Iris pigment epithelial cell (primary cell): Measurements from ENCODE around the gene CETP.
A peak's percentile ranks its signal among the peaks of the same experiment; 100 is the strongest.

Source experiments
- DNase-seq: peaks from one replicate; pipeline ENCODE4 v3.0.0-alpha.2; 2011; ENCODE audit warnings: low read depth

The CETP gene, protein sequence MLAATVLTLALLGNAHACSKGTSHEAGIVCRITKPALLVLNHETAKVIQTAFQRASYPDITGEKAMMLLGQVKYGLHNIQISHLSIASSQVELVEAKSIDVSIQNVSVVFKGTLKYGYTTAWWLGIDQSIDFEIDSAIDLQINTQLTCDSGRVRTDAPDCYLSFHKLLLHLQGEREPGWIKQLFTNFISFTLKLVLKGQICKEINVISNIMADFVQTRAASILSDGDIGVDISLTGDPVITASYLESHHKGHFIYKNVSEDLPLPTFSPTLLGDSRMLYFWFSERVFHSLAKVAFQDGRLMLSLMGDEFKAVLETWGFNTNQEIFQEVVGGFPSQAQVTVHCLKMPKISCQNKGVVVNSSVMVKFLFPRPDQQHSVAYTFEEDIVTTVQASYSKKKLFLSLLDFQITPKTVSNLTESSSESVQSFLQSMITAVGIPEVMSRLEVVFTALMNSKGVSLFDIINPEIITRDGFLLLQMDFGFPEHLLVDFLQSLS

DNA sequence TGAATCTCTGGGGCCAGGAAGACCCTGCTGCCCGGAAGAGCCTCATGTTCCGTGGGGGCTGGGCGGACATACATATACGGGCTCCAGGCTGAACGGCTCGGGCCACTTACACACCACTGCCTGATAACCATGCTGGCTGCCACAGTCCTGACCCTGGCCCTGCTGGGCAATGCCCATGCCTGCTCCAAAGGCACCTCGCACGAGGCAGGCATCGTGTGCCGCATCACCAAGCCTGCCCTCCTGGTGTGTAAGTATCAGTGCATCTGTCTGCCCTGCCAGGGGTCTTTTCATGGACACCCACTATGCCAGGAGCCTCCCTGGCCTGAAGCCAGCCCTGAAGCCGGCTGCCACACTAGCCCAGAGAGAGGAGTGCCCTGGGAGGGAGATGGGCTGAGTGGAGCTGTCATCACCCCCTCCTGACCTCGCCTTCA is at the start of gene CETP:
TSS of gene CETP (plus strand) at position 100 of the 431 bp plus-strand sequence. CDS start at position 130, 30 bp downstream.
- no peak for DNase-seq

- peak; percentile 64 for DNase-seq
Measured at GRCh38 chr16:56912746-56913708, 48.7 kb upstream of the CETP start.

- DNase-seq: no peak
Measured at GRCh38 chr16:56914896-56915295, 46.9 kb upstream of the CETP start.

DNA sequence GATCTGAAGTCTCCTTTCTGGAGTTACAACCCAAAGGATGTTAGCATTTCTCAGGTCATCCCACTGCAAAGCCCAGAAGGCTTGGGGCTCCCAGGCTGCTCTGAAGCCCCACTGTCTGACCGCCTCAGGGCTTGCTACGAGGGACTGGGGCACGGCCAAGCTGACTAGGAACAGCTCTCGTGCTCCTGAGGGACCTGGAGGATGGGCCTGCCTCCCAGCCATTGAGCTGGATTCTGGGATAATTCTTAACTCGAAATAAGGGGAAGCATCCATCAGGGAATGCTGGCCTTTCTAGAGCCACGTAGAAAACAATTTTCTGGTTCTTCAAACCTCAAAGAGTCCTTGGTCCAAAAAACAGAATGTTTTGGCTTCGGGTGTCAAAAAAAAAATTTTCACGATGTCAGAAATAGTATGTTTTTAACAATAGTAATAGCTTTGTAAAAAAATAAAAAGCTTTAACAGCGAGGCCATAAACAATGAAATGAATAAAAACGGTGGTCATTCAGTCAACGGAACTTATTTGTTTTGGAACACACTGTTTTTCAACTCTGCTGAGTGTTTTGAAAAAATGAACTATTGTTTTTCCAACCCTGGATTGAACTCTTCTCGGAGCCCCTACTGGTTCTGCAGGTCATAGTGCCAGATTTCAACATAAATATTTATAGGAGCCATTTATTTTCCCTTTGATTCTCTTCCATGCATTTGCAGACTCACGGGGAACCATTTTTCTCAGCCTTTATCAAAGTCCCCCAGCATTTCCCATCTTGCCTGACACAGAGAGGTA is 46.2 kb upstream of the CETP start:
- peak; percentile 49 for DNase-seq

DNA sequence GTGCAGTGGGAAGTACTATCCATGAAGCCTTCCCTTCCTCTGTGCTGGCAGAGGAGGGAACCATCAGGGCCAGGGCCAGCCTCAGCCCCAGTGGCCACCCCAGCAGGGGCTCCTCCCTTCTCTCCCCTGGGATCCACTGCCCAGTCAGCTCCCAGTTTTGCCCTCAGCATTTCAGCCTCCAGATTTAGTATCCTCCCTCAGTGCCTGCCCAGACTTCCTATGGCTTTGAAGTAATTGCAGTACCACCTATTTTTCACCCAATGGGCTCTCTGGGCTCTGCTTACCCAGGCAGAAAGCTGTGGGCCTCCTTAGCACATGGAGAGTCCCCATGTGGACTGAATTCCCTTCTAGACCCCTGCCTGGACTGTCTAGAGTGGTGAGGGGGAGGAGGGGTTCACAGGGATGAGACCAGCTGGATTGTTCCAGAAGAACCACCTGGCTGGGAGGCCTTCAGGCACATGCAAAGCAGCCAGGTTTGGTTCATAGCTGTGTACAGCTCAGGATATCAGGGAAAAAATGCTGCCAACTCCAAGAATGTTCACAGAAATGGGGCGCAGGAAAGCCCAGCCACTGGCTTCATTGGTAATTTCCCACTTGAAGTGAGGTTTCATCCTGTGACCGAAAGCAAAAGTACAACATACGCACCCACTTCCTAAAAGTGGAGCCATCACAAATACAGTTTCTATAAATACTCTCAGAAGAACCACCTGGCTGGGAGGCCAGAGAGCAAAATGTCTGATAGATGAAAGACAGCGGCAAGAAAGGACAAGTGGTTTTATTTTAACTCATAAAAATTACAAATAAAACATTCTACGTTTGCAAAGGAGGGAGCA is 45.0 kb upstream of the CETP start:
- no peak for DNase-seq

DNA sequence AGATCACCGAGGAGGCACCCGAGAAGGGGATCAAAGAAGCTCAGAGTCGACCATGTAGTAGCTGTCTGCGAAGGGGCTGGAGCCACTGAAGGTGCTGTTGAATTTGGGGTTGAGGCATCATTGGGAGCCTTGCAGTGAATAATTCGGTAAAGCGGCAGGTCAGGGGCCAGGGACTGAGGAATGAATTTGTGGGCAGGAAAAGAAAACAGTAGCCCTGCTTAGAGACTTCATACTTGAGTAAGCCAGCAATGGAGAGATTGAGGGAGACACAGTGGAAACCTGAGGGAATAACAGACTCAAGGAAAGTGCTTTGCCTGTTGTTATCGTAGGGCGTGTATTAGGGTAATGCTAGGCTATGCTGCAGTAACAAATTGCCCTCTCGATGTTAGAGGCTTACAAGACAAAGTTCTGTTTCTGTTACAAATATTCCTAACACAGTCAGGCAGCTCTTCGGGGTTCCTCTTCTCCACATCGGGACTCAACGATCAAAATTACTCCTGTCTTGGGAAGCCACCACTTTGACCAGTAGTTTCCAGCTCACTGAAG is 43.2 kb upstream of the CETP start:
- peak; percentile 25 for DNase-seq

DNA sequence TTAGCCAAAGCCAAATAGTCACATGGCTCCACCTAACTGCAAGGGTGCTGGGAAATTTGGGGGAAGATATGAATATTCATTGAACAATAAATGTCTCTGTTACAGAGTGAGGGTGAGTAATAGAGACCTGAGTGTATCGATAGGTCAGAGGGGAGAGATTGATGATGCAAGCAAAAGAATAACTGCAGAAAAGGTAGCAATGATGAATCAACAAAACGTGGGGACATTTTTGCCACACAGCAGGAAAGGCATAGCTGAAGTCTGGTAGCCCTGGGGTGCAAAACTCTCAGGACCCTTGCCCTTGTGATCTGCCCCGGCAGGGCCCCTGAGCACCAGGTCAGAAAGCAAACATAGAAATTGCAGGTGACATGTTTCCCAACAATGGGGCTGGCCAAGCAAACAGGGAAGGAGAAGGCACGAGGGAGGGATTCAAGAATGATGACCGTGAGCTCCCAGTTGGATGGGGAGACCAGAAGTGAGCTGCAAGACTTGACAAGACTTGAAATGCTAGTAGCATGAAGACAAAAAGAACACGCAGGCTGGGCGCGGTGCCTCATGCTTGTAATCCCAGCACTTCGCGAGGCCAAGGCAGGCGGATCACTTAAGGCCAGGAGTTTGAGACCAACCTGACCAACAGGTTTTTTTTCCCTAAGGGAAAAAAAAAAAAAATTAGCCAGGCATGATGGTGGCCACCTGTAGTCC is 42.5 kb upstream of the CETP start:
- DNase-seq: no peak

DNA sequence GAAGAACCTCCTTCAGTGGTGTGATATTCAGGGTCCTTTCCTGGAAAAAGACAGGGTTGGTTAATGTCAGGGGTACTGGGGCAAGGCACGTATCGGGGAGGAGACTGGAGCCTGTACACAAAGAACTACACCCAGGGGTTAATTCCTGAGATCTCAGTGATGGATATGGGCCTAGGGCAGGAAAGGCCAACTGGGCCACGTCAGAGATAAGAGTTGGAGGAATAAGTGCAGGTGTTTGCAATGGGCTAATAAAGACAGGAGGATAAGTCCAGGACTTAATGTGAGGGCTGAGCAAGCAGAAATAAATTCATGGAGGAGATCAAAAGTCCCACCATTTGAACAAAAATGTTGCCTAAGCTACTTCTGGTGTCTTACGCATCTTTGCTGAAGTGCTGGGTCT is 40.2 kb upstream of the CETP start:
- no peak for DNase-seq

- peak; percentile 73 for DNase-seq
Measured at GRCh38 chr16:56923481-56924091, 38.2 kb upstream of the CETP start.

GRCh38 chr16:56927471-56927870 is 34.3 kb upstream of the CETP start:
- no peak for DNase-seq

DNA sequence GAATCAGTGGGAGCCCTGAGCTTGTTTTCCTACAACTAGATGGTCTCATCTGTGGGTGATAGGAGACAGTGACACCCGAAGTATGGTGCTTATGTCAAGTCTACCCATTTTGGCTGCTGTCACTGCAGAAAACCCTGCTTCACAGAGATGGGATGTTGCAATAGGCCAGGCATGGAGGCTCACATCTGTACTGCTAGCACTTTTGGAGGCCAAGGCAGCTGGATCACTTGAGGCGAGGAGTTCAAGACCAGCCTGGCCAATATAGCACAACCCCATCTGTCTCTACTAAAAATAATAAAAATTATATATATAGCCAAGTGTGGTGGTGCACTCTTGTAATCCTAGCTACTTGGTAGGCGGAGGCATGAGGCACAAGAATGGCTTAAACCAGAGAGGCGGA is 32.1 kb upstream of the CETP start:
- DNase-seq: no peak

DNA sequence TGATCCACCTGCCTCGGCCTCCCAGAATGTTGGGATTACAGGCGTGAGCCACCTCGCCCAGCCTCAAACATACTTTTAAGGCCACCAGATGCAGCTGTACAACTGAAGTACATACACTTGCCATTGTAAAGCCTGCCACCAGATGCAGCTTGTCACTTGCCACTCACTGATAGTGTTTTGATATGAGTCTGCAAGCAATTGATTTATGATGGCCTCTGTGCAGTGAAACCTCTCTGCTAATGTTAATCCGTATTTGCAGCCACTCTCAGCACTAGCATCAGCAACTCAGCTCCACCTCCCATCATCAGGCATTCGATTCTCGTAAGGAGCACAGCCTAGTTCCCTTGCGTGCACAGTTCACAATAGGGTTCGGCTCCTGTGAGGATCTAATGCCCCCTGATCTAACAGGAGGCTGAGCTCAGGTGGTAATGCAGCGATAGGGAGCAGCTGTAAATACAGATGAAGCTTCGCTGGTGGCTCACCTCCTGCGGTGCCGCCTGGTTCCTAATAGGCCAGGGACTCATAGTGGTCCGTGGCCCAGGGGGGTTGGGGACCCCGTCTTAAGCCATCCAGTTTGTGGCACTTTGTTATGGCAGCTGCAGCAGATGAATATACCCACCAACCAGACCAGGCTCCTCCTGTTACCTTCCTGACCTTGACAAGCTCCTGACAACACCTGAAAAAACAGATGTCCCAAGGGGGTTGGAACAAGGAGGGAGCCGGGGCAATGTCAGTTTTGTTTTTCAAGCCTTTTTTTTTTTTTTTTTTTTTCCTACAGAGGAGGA is 31.1 kb upstream of the CETP start:
- no peak for DNase-seq

GRCh38 chr16:56931271-56931891 is 30.4 kb upstream of the CETP start:
- DNase-seq: no peak

- peak; percentile 97 for DNase-seq
Measured at GRCh38 chr16:56931892-56932720, 29.6 kb upstream of the CETP start, which contains the start of gene HERPUD1. TSS of gene HERPUD1 (plus strand) at chr16:56932142. CDS start at chr16:56932245, 103 bp downstream.

- DNase-seq: peak; percentile 84
Measured at GRCh38 chr16:56932721-56933619, 28.8 kb upstream of the CETP start.
